HG03025 (cell line): Measurements from ENCODE around the gene APOA5.
"Not testable (repeated sequence)": the region's sequence is repeated elsewhere in the genome, so short reads cannot be mapped to it uniquely, and the experiment has no call there.

Source experiments
- ATAC-seq: cut with Tn5 transposase; IDR thresholded peaks from one replicate; pipeline ENCODE4 v1.9.1; 2021; ENCODE audit warnings: mild to moderate bottlenecking, moderate library complexity; ENCODE audit not compliant: unreplicated experiment, low FRiP score

APOA5 gene

DNA sequence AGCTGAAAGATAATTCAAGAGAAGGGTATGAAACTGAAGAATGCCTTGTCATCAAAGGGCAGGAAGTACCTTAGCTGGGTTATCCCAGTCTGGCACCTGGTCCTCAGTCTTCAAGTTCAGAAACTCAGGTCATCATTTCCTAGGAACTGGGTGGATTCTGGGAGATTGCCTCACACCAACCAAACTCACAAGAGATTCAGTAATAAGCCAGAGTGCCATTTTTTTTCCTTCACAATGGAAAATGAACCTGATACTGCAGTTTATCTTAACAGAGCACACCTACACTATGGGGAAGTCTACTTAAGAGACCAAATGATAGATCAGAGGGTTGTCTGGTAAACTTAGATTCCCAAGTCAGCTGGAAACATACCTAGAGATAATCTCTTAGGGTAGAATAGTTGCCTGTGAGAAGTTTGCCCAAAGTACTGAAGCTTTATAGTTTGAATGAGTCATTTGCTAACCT, 15.1 kb downstream of the APOA5 start:
- ATAC-seq, result no peak

DNA sequence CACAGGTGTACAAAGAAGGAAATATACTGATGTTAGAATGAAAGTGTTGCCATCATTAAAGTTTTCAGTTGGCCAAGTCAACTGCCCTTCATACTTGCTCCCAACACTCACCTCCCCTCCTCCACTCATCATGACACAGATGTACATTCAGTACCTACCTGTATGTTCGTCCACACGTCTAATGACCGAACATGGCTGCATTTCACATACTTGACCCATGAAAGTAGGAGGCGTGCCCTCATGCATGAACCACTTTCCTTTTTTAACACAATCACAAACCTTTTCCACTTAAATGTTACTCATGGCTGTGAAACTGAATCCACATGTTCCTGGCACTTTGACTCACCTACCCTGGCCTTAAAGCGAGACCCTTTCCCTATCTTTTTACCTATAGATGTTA, 15.7 kb downstream of the APOA5 start:
- no peak for ATAC-seq

DNA sequence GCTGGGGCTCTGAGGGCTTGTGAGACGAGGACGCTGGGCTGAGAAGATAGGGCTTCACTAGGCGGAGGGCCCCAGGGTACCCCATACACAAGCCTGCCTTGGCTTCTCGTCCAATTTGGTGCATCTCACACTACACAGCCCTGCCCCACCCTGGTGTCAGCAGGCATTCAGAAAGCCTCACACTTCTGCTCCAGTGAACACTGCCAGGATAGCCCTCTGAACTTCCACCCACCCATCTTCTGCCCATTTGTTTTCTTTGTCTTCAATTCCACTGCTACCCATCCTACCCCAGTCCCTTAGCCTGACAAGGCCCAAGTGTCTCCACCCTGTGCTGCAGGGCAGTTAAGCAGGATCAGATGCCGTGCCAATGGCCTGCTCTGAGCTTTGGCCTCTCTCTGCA, 17.0 kb downstream of the APOA5 start:
- no peak for ATAC-seq

DNA sequence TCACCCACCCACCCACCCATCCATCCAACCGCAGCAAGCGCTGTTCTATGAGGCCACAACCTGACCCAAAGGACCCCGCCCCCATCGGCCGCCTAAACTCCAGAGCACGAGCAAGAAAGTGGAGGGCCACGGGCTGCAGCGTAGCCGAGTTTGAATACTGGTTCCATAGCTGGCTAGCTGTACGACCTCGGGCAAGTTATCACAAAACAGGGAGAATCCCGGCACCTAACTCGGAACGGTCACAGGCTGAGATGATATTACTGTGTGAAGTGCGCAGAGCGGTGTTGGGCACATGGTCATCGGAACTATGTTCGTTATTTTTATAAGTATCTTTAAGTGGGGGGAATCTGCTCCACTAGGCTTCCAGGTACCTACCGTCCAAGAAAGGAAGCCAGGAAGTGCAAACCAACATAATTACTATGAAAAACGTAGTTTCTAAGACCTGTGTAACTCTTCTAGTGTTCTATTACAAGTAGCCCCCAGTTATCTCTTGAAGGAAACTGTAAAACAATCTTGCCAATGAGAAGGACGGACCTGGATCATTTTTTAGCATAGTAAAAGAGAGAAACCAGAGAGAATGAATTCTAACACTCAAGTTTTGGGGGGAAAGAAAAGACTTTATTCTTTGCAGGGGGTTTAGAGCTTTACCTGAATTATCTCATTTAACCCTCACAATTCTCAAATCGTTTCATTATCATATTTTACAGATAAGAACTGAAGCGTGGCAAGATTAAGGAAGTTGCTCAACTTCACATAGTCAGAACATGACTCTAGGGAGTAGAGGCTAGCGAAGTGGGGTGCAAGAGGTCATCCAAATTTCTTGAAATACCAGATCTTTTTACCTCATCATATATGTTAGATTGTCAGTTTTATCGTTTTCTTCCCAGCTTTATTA, 18.2 kb downstream of the APOA5 start:
- ATAC-seq, result peak; percentile 31

DNA sequence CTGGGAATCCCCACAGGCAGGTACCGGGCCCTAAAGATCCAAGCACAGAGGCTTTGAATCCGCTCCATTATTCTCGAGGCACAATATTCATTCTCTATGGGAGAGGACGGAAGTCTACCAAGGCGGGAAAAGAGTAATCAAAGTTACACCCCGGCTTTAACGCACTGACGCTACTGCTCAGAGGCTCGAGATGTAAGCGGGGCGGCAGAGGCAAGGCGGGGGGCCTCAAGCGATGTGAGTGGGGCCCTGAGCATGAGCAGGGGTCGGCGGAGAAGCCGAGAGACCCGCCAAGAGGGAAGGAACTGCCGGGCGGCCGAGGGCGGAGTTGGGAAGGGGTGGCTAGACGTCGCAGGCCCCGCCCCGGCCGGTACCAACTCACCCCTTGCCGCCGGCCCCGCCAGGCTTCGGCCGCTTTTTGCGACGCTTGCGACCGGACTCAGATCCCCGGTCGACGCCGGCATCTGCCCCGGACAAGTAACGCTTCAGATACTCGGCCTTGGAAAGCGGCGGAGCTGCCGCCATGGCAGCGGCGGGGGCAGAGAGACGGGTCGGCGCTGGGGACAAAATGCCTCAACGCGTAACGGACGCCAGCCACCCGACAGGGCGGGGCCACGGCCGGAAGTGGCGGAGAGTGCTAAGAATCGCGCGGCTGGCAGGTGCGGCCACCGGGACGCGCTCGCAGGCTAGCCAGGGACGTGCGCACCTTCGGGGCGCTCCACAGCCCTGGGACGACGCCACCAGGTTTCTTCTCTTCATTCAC, 19.1 kb downstream of the APOA5 start, which contains the start of gene BUD13:
Gene BUD13 (minus strand): TSS at position 545 of the 760 bp plus-strand sequence. CDS start 23 bp downstream, at position 522.
- peak; percentile 85 for ATAC-seq

DNA sequence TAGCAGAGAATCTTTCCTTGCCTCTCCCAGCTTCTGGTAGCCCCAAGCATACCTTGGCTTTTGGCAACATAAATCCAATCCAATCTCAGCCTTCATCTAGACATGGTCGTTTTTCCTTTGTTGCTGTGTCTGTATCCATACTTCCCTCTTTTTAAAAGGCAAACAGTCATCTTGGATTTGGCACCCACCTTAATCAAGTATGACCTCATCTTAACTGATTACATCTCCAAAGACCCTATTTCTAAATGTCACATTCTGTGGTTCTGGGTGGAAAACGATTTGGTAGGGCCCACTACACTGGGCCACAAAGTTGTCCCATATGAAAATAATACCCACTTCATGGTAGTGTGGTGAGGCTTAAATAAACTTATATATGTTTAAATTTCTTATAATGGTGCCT, 19.7 kb downstream of the APOA5 start:
- no peak for ATAC-seq

DNA sequence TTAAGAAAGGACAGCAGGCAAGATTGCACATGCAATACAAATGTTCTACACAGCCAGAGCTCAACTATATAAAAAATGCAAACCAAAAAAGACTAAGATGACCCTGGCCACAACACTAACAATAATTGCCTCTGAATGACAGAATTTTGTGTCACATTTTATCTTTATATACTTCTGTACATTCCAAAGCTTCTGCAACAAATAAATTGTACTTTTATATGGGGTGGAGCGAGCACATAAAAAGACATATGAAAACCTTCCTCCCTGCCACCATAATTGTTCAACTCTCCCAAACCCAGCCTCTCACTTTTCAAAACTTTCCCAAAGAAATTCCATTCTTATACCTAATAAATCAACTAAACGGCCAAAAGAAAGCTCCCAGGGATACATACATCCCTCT, 29.5 kb downstream of the APOA5 start:
- no peak for ATAC-seq

DNA sequence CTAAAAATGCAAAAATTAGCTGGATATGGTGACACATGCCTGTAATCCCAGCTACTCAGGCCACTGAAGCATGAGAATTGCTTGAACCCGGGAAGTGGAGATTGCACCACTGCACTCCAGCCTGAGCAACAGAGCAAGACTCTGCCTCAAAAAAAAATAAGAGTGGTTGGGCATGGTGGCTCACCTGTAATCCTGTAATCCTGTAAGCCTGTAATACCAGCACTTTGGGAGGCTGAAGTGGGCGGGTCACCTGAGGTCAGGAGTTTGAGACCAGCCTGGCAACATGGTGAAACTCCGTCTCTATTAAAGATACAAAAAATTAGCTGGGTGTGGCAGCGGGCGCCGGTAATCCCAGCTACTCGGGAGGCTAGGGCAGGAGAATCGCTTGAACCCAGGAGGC, 35.6 kb downstream of the APOA5 start:
- ATAC-seq, result not testable (repeated sequence)

DNA sequence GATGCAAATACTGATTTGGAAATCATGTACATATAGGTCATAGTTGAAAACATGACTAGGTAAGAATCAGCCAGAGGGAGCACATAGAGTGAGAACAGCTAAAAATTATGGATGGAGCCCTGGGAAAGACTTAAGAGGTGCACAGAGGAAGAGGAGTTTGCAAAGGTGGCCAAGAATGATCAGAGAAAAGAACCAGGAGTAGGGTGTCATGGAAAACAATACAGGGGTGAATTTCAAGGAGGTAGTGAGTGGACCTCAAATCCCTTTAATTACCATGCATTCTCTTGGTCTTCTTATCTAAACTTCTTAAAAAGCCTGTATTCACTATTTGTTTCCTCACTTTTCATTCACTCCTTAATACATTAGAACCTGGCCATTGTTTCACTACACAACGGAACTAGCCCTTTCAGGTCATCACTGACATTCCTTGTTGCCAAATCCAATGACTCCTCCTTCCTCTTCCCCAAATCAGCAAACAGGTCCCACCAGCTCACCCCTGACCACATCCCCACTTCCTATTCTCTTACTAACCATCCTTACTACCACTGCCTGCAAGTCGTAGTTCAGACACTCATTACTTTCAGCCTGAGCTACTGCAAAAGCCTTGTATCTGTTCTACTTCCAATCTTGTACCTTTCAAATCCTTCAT, 41.5 kb downstream of the APOA5 start:
- ATAC-seq, result no peak

DNA sequence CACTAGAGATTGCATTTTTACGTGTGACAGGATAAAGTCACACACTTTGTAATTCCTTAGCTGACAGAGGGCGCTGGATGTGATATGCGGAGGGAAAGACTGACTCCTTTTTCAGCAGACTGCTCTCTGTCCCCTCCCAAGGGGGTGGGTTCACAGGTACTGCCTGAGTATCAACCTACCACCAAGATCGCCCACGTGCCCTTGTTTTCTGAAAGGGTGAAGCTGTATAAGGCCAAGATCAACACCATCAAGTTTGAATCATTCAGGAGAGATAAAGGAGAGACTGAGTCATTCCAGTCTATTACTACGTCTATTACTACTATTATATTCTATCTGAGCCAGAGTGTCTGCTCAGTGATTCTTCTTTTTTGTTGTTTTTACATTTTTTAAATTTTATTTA, 49.6 kb downstream of the APOA5 start:
- no peak for ATAC-seq

DNA sequence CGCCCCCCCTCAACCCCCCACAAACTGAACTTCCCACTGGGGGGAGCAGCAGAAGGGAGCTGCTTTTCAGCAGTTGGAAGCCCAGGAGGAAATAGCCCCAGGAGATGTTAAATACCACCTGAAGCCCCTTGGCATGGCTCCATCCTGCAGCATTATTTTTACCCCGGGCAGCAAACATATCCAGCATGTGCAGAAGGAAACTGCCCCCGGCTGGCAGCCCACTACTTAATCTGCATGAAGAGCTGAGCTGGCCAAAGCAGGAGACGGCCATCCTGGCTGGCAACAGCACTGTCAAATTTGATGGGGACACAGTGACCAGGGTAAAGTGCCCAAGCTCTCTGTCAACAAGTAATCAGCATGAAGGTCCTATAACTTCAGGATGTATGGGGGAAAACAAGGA, 50.9 kb downstream of the APOA5 start:
- no peak for ATAC-seq
